ENCODE measurements around the gene SORBS1.

The SORBS1 gene

DNA sequence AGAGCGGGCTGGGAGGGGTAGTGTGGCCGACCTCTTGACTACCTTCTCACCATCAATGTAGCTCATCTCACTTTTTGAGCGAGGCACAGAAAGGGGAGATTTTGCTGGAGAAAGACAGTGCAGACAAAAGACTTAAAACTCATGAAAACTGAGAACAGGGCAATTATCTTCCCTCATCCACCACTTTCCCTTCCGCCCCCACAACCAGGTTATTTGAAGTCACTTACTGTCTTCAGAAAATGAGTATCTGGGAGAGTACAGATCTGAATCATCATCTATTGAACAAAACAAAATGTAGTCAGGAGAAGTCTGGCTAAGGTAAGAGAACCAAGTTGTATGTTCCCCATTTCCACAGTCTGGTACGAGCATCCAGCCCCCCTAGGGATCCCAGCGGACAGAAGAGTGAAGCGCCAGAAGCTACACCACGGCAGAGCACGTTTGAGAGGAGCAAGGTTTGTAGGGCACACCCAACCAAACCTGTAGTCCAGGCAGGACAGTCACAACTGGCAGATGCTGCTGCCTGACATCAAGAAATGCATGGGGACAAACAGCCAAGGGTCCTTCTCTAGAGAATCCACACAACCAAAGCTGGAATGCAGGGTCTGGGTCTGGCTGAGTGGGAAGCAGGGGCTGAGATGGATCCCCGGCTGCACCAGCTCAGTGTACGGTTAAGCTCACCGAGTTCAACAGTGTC is 177.0 kb downstream of the SORBS1 start:
- TF ChIP-seq CTCF (IDR thresholded peaks at IDR 0.05; ENCODE audit: insufficient read depth, low read length, poor library complexity, severe bottlenecking) (no peak), EZH2phosphoT487 (conservative IDR thresholded peaks at IDR 0.05; ENCODE audit: low read length) (no peak)
- Histone ChIP-seq H3F3A (ENCODE audit: insufficient read depth) (no peaks in the 10 kb centered on the region), H2AFZ (ENCODE audit: low read depth, low read length, severe bottlenecking) (no peak overlapping the region), H3K27me3 (ENCODE audit: low read length) (no peaks in the 10 kb centered on the region), H3K9me2 (replicated peaks; ENCODE audit: insufficient read depth, low read length) (no peaks in the 10 kb centered on the region), H3K9ac (ENCODE audit: low read length) (no peak overlapping the region), H3K4me3 (ENCODE audit: insufficient read depth, low read length, poor library complexity, severe bottlenecking) (no peak overlapping the region), H3K4me2 (ENCODE audit: low read depth, low read length, poor library complexity, severe bottlenecking) (no peak overlapping the region), H3K9me3 (ENCODE audit: insufficient read depth, low read length) (no peaks in the 10 kb centered on the region), H4K20me1 (ENCODE audit: low read depth, low read length) (no peaks in the 10 kb centered on the region), H3K36me3 (ENCODE audit: low read length) (no peaks in the 10 kb centered on the region), H3K79me2 (ENCODE audit: insufficient read depth, low read length) (no peaks in the 10 kb centered on the region), H3K27ac (ENCODE audit: low read depth, low read length) (no peak overlapping the region)

DNA sequence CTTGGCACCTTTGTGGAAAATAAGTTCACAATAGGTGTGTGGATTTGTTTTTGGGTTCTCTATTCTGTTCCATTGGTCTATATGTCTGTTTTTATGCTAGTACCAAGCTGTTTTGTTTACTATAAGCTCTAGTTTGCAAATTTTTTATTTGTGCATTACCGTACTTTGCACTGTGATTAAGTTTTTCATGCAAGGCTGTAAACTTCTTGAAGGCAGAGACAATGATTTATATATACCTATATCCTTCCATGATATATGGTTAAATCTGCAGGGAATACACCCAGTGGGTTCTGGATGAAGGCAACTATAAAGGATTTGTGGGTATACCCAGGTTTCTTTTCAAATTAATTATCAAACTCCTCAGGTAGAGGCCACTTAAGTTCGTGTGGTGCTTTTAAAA is 178.6 kb downstream of the SORBS1 start:
- Histone ChIP-seq H3K9me2 (replicated peaks; ENCODE audit: insufficient read depth, low read length) (no peaks in the 10 kb centered on the region), H4K20me1 (ENCODE audit: low read depth, low read length) (no peaks in the 10 kb centered on the region), H3K79me2 (ENCODE audit: insufficient read depth, low read length) (no peaks in the 10 kb centered on the region), H3K4me2 (ENCODE audit: low read depth, low read length, poor library complexity, severe bottlenecking) (no peak overlapping the region), H3F3A (ENCODE audit: insufficient read depth) (no peaks in the 10 kb centered on the region), H3K27ac (ENCODE audit: low read depth, low read length) (no peak overlapping the region), H2AFZ (ENCODE audit: low read depth, low read length, severe bottlenecking) (no peak overlapping the region), H3K9me3 (ENCODE audit: insufficient read depth, low read length) (no peaks in the 10 kb centered on the region), H3K9ac (ENCODE audit: low read length) (no peak overlapping the region), H3K27me3 (ENCODE audit: low read length) (no peaks in the 10 kb centered on the region), H3K36me3 (ENCODE audit: low read length) (no peaks in the 10 kb centered on the region), H3K4me3 (ENCODE audit: insufficient read depth, low read length, poor library complexity, severe bottlenecking) (no peak overlapping the region)
- TF ChIP-seq EZH2phosphoT487 (conservative IDR thresholded peaks at IDR 0.05; ENCODE audit: low read length) (no peak), CTCF (IDR thresholded peaks at IDR 0.05; ENCODE audit: insufficient read depth, low read length, poor library complexity, severe bottlenecking) (no peak)

DNA sequence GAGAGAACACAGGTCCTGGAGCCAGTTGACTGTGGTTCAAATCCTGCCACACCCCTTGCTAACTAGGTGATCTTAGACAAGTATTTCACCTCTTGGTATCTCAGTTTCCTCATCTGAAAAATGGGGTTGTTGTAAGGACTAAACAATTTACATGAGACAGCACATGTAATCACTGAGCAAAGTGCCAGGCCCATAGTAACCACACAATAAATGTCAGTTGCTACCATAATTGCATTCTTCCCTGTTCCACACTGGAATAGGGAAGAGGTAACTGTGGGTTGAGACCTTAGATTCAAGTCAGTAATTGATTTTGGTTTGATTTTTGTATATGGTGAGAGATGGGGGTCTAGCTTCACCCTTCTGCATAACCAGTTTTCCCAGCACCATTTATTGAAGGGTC is 179.0 kb downstream of the SORBS1 start:
- no peaks in the 10 kb centered on the region for H4K20me1 ChIP-seq (ENCODE audit: low read depth, low read length)
- H3K4me3 ChIP-seq (ENCODE audit: insufficient read depth, low read length, poor library complexity, severe bottlenecking) = no peak overlapping the region
- no peaks in the 10 kb centered on the region for H3K36me3 ChIP-seq (ENCODE audit: low read length)
- no peaks in the 10 kb centered on the region for H3K9me2 ChIP-seq (replicated peaks; ENCODE audit: insufficient read depth, low read length)
- H3F3A ChIP-seq (ENCODE audit: insufficient read depth) = no peaks in the 10 kb centered on the region
- H3K4me2 ChIP-seq (ENCODE audit: low read depth, low read length, poor library complexity, severe bottlenecking) = no peak overlapping the region
- no peak overlapping the region for H2AFZ ChIP-seq (ENCODE audit: low read depth, low read length, severe bottlenecking)
- no peaks in the 10 kb centered on the region for H3K9me3 ChIP-seq (ENCODE audit: insufficient read depth, low read length)
- H3K79me2 ChIP-seq (ENCODE audit: insufficient read depth, low read length) = no peaks in the 10 kb centered on the region
- no peaks in the 10 kb centered on the region for H3K27me3 ChIP-seq (ENCODE audit: low read length)
- TF ChIP-seq EZH2phosphoT487 (conservative IDR thresholded peaks at IDR 0.05; ENCODE audit: low read length) (no peak), CTCF (IDR thresholded peaks at IDR 0.05; ENCODE audit: insufficient read depth, low read length, poor library complexity, severe bottlenecking) (no peak)
- no peak overlapping the region for H3K9ac ChIP-seq (ENCODE audit: low read length)
- no peak overlapping the region for H3K27ac ChIP-seq (ENCODE audit: low read depth, low read length)

All from SU-DHL-6 (cell line).